LNCAP (cell line): ENCODE data around the gene PRKCH.

Experiments
- CTCF ChIP-seq: fragments of 450-650 bp; IDR thresholded peaks from 2 replicates; pipeline ENCODE4 v1.5.1; 2017; ENCODE audit warnings: mild to moderate bottlenecking

The PRKCH gene

GRCh38 chr14:61524936-61525292 is 203.5 kb downstream of the PRKCH start:
- TF ChIP-seq CTCF: no peak

- no peak for TF ChIP-seq CTCF
These were observed 204.1 kb downstream of the PRKCH start for GRCh38 chr14:61525293-61526011.

GRCh38 chr14:61526405-61527312 is 205.3 kb downstream of the PRKCH start:
- TF ChIP-seq CTCF: no peak

- no peak for TF ChIP-seq CTCF
These were observed 206.1 kb downstream of the PRKCH start for GRCh38 chr14:61527325-61528100.

GRCh38 chr14:61528591-61529021 is 207.2 kb downstream of the PRKCH start:
- TF ChIP-seq CTCF: no peak

GRCh38 chr14:61530296-61530695 is 208.9 kb downstream of the PRKCH start:
- TF ChIP-seq CTCF: no peak

- no peak for TF ChIP-seq CTCF
These were observed 209.5 kb downstream of the PRKCH start for GRCh38 chr14:61530896-61531295.
